ENCODE results near the gene MTMR3.
A peak's percentile ranks its signal among the peaks of the same experiment; 100 is the strongest.

The MTMR3 gene

DNA sequence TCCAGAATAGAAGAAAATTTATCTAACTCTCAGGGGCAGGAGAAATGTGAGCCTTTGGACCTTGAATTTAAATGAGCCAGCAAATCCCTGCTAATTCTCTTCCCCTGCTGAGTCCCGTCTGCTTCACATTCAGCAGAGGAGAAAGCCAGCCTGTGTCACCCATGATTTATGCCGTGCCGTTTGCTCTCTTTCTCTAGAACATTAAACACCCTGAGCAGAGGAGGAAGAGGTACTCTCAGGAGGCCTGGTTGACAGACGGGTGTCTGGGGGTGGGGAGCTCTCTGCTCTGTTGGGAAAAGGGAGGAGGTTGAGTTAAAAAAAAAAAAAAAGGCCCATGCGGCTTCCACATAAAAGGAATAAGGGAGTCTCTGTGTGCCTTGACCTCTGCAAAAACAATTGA lies 11.3 kb upstream of the MTMR3 start:
- H3K4me3 ChIP-seq (ENCODE audit: low read length) = no peak overlapping the region
- TF ChIP-seq, protein P1, sequence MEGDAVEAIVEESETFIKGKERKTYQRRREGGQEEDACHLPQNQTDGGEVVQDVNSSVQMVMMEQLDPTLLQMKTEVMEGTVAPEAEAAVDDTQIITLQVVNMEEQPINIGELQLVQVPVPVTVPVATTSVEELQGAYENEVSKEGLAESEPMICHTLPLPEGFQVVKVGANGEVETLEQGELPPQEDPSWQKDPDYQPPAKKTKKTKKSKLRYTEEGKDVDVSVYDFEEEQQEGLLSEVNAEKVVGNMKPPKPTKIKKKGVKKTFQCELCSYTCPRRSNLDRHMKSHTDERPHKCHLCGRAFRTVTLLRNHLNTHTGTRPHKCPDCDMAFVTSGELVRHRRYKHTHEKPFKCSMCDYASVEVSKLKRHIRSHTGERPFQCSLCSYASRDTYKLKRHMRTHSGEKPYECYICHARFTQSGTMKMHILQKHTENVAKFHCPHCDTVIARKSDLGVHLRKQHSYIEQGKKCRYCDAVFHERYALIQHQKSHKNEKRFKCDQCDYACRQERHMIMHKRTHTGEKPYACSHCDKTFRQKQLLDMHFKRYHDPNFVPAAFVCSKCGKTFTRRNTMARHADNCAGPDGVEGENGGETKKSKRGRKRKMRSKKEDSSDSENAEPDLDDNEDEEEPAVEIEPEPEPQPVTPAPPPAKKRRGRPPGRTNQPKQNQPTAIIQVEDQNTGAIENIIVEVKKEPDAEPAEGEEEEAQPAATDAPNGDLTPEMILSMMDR (conservative IDR thresholded peaks at IDR 0.05; ENCODE audit: low read depth, low read length) = no peak
- DNase-seq (ENCODE audit: low read depth) = no peak

DNA sequence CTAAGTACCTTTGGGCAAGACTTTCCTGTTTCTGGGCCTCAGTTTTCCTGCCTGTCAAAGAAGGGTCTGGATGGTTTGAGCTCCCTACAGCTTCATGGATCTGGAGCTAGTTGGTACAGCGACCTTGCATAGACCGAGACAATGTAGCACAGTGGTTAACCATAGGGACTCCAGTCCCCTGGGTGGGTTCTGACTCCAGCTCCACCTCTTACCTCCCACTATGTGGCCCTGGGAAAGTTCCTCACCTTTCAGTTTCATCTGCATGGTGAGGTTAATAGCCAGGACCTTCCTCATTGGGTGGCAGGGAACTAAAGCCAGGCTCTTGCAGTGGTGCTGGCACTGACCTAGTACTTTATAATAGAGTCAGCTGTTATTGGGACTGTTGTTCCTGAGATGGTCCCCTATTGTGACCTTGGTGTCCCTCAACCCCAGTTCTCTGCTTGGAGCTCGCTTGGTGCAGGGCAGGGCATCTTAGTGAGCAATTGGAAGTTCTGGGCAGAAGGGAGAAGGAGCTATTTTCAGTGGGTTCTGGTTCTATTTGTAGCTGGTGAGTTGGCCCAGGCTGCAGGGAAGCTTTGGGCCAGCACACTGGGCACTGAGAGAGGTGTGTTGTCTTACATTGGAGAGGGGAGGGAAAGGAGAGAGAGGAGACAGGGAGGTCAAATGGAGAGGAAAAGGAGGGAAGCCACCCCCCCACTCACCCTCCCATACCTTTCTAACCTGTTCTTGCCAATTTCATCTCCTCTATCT lies 10.7 kb upstream of the MTMR3 start:
- DNase-seq (ENCODE audit: low read depth) = no peak
- no peak overlapping the region for H3K4me3 ChIP-seq (ENCODE audit: low read length)
- TF ChIP-seq, protein P1 (conservative IDR thresholded peaks at IDR 0.05; ENCODE audit: low read depth, low read length) = no peak

DNA sequence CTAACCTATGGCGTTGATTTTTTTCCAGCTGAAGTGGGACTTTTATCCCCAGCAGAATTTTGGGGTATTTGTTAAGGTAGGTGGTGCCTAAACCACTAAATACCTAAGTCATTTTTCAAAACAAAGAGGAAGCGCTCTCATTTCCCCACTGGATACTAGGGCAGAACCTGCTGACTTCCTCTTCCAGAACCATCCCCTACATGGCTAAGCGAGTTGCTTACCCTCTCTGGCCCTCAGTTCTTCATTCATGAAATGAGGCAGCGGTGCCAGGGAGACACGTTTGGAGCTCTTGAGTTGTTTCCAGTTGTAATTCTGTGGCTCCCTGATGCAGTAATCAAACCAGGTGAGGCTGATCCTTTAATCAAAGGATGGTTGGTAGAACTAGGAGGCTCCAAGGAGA lies 10.0 kb upstream of the MTMR3 start:
- TF ChIP-seq, protein P1 (conservative IDR thresholded peaks at IDR 0.05; ENCODE audit: low read depth, low read length) = no peak
- no peak for DNase-seq (ENCODE audit: low read depth)

DNA sequence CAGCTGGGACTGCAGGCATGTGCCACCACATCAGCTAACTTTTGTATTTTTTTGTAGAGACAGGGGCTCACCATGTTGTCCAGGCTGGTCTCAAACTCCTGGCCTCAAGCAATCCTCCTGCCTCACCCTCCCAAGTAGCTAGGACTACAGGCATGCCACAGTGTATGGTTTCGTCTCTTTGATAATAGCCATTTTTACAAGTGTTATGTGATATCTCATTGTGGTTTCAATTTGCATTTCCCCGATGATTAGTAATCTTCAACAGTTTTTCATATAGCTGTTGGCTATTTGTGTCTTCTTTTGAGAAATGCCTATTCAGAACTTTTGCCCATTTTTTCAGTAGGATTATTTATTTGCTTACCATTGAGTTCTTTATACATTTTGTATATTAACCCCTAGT lies 9.0 kb upstream of the MTMR3 start:
- H3K4me3 ChIP-seq (ENCODE audit: low read length) = no peak overlapping the region
- TF ChIP-seq, protein P1 (conservative IDR thresholded peaks at IDR 0.05; ENCODE audit: low read depth, low read length) = no peak
- no peak for DNase-seq (ENCODE audit: low read depth)

More for the DNA sequence above, 10.0 kb upstream of the MTMR3 start:
- no peak overlapping the region for H3K4me3 ChIP-seq (ENCODE audit: low read length)

DNA sequence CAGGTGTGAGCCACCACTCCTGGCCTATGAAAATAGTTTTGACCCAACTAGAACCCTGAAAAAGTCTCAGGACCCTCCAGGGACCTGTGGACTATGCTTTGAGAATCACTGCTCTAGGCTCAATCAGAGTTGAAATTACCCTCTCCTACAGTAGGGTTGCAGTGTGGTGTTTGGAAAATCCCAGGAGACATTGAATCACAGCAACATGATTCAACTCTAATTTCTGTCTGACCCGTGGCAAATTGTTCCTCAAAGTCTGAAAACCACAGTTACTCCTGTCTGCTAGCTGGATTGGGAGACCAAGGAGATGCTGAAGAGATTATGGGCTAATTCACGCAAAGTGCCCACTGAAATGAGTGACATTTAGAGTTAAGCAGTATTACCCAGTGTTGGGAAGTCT lies 5.4 kb upstream of the MTMR3 start:
- DNase-seq (ENCODE audit: low read depth) = no peak
- TF ChIP-seq, protein P1 (conservative IDR thresholded peaks at IDR 0.05; ENCODE audit: low read depth, low read length) = no peak
- H3K4me3 ChIP-seq (ENCODE audit: low read length) = no peak overlapping the region

DNA sequence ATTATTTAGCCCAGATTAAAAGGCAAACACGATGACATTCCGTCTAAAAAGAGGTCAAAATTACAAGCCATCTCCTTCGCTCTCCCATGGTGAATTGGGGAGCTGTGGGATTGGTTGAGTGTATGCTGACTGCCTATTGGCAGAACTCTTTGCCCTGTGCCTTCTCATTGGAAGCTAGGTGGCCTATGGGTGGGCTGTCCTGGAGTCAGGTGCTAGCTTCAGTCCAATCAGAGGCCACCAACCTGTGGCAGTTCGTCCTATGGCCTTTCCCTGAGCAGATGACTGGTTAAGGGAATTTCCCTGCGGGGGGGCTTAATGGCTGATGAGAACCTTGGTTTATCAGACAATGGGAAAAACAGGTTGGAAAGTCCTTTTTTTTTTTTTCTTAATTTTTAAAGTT lies 3.2 kb upstream of the MTMR3 start:
- no peak for DNase-seq (ENCODE audit: low read depth)

DNA sequence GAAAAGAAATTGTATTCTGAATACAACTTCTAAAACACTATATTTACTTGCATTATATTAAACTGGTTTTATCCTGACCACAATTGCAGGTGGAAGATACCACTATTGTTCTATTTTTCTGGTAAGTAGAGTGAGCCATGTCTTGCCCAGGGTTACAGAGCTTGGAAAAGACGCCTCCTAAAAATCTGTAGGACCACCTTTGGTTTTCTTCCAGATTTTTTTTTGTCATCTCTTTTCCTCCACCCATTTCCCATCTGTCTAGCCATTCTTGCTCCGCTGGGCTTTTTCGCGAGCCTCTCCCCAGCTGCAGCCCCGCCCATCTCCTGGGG lies 294 bp upstream of the MTMR3 start:
- TF ChIP-seq, protein P1 (conservative IDR thresholded peaks at IDR 0.05; ENCODE audit: low read depth, low read length) = no peak
- no peak for DNase-seq (ENCODE audit: low read depth)

More for the DNA sequence above, 3.2 kb upstream of the MTMR3 start:
- TF ChIP-seq, protein P1 (conservative IDR thresholded peaks at IDR 0.05; ENCODE audit: low read depth, low read length) = no peak
- H3K4me3 ChIP-seq (ENCODE audit: low read length) = no peak overlapping the region

More for the DNA sequence above, 294 bp upstream of the MTMR3 start:
- H3K4me3 ChIP-seq (ENCODE audit: low read length) = peak overlapping the region; percentile 33

All from retinal pigment epithelial cell (primary cell).